GM23338 (cell line): Measurements from ENCODE around the gene LNX1. TPM values are rescaled to one million over a fixed set of nuclear protein-coding genes. Genes with fewer than 3 reads are reported as not detected.

Experiments
- ATAC-seq: fragments of 200-7000 bp; cut with Tn5 transposase; 3 replicates; pipeline ENCODE4 v1.9.1; 2020
- DNase-seq: peaks from one replicate; pipeline ENCODE4 v3.0.0-alpha.2; 2015; ENCODE audit warnings: low spot score
- H2AFZ ChIP-seq: fragments of 200-600 bp; sonication (generic); 2 replicates; pipeline ENCODE4 v1.8.0; 2016; ENCODE audit warnings: antibody characterized with exemption, mild to moderate bottlenecking, moderate library complexity
- H3F3A ChIP-seq: fragments of 200-600 bp; sonication (generic); replicated peaks from 2 replicates; pipeline ENCODE4 v1.8.0; 2017; ENCODE audit warnings: antibody characterized with exemption, mixed run types, low read depth
- H3K27ac ChIP-seq: fragments of 200-600 bp; sonication (generic); 2 replicates; pipeline ENCODE4 v1.6.1; 2016; ENCODE audit warnings: low read depth
- H3K27me3 ChIP-seq: fragments of 200-600 bp; sonication (generic); 2 replicates; pipeline ENCODE4 v1.8.0; 2016; ENCODE audit warnings: mild to moderate bottlenecking, mixed run types, moderate library complexity; ENCODE audit not compliant: insufficient read depth
- H3K36me3 ChIP-seq: fragments of 200-600 bp; sonication (generic); 2 replicates; pipeline ENCODE4 v1.8.0; 2016; ENCODE audit warnings: mild to moderate bottlenecking; ENCODE audit not compliant: insufficient read depth
- H3K4me1 ChIP-seq: fragments of 200-600 bp; sonication (generic); 2 replicates; pipeline ENCODE4 v1.8.0; 2016; ENCODE audit warnings: mild to moderate bottlenecking, moderate library complexity; ENCODE audit not compliant: insufficient read depth
- H3K4me2 ChIP-seq: fragments of 200-600 bp; sonication (generic); 2 replicates; pipeline ENCODE4 v1.7.1; 2017; ENCODE audit warnings: mixed run types
- H3K4me3 ChIP-seq: fragments of 200-600 bp; sonication (generic); 2 replicates; pipeline ENCODE4 v1.6.1; 2016; ENCODE audit warnings: mixed run types
- H3K79me2 ChIP-seq: fragments of 200-600 bp; sonication (generic); replicated peaks from 2 replicates; pipeline ENCODE4 v1.8.0; 2017; ENCODE audit warnings: mild to moderate bottlenecking; ENCODE audit not compliant: insufficient read depth
- H3K9me2 ChIP-seq: fragments of 200-600 bp; sonication (generic); 2 replicates; pipeline ENCODE4 v1.8.0; 2017; ENCODE audit not compliant: insufficient read depth
- H4K20me1 ChIP-seq: fragments of 200-600 bp; sonication (generic); replicated peaks from 2 replicates; pipeline ENCODE4 v1.8.0; 2017; ENCODE audit warnings: mild to moderate bottlenecking; ENCODE audit not compliant: insufficient read depth
- H3K27ac Mint-ChIP-seq: 2 replicates; pipeline ENCODE4 v1.8.0; 2020; ENCODE audit warnings: inconsistent platforms, mild to moderate bottlenecking, moderate library complexity, mixed read lengths
- H3K27me3 Mint-ChIP-seq: 3 replicates; pipeline ENCODE4 v1.8.0; 2022; ENCODE audit warnings: low read depth, mild to moderate bottlenecking, moderate library complexity, mixed read lengths, inconsistent platforms; ENCODE audit not compliant: insufficient read depth, poor library complexity
- H3K36me3 Mint-ChIP-seq: 3 replicates; pipeline ENCODE4 v1.8.0; 2021; ENCODE audit warnings: low read depth, mild to moderate bottlenecking, inconsistent platforms, moderate library complexity, mixed read lengths
- H3K4me1 Mint-ChIP-seq: 3 replicates; pipeline ENCODE4 v1.8.0; 2020; ENCODE audit warnings: mild to moderate bottlenecking, inconsistent platforms, mixed read lengths
- H3K4me3 Mint-ChIP-seq: 3 replicates; pipeline ENCODE4 v1.8.0; 2021; ENCODE audit warnings: moderate library complexity, mild to moderate bottlenecking, inconsistent platforms, mixed read lengths
- H3K9me3 Mint-ChIP-seq: 3 replicates; pipeline ENCODE4 v1.8.0; 2020; ENCODE audit warnings: moderate library complexity, mild to moderate bottlenecking, inconsistent platforms, mixed read lengths
- CREB1 ChIP-seq: fragments of 250-450 bp; sonication (Bioruptor Pico); IDR thresholded peaks from 2 replicates; pipeline ENCODE4 v1.5.0; 2020; ENCODE audit warnings: low read depth, mild to moderate bottlenecking, moderate library complexity
- EZH2 ChIP-seq: fragments of 200-600 bp; sonication (generic); IDR thresholded peaks from one replicate; pipeline ENCODE4 v1.8.0; 2017; ENCODE audit warnings: antibody characterized with exemption, mild to moderate bottlenecking, low read depth; ENCODE audit not compliant: unreplicated experiment
- EZH2phosphoT487 ChIP-seq: fragments of 200-600 bp; sonication (generic); IDR thresholded peaks from one replicate; pipeline ENCODE4 v1.8.1; 2018; ENCODE audit warnings: antibody characterized with exemption; ENCODE audit not compliant: unreplicated experiment
- NANOG ChIP-seq: IDR thresholded peaks from 2 replicates; pipeline ENCODE4 v1.6.1; 2016; ENCODE audit warnings: antibody characterized with exemption, borderline replicate concordance
- POLR2AphosphoS5 ChIP-seq: IDR thresholded peaks from 2 replicates; pipeline ENCODE4 v1.6.1; 2016; ENCODE audit warnings: antibody characterized with exemption, low read depth
- ZNF331 ChIP-seq: fragments of 250-450 bp; sonication (Bioruptor Pico); IDR thresholded peaks from 2 replicates; pipeline ENCODE4 v1.5.0; 2020; ENCODE audit warnings: low read depth, mild to moderate bottlenecking, moderate library complexity
- polyA plus RNA-seq: library from polyadenylated mRNA; unstranded; fragments of >200 nt; fragmentation: Nextera tagmentation; extraction: Ambion mirVana; gene quantifications from 2 replicates; pipeline ENCODE4 v1.2.1, GENCODE V29; 2016
- total RNA-seq: library from RNA; depleted of rRNA; stranded (reverse); fragments of >200 nt; shearing (Covaris generic); gene quantifications from 2 replicates; pipeline ENCODE4 v1.2.3, GENCODE V29; 2014
- TF ChIP-seq, protein P1 (sequence below), 2 experiments: fragments of 200-600 bp in 1 of 2; sonication (generic) in 1 of 2; conservative IDR thresholded peaks; 2 replicates each; pipeline versions ENCODE4 v1.5.1 to v1.6.1; 2016 to 2017; ENCODE audit warnings: antibody characterized with exemption in 2 of 2, low read depth in 2 of 2, mild to moderate bottlenecking in 2 of 2, moderate library complexity in 1 of 2
- TF ChIP-seq, protein P2 (sequence below): fragments of 250-450 bp; sonication (Bioruptor Pico); IDR thresholded peaks from 2 replicates; pipeline ENCODE4 v1.5.0; 2020; ENCODE audit warnings: mild to moderate bottlenecking, moderate library complexity
- TF ChIP-seq, protein P3 (sequence below): IDR thresholded peaks from 2 replicates; pipeline ENCODE4 v1.6.1; 2016; ENCODE audit warnings: antibody characterized with exemption

The LNX1 gene
- total and polyA plus RNA-seq, 2 experiments from 2014 or later = 5.4 to 6.4 TPM

DNA sequence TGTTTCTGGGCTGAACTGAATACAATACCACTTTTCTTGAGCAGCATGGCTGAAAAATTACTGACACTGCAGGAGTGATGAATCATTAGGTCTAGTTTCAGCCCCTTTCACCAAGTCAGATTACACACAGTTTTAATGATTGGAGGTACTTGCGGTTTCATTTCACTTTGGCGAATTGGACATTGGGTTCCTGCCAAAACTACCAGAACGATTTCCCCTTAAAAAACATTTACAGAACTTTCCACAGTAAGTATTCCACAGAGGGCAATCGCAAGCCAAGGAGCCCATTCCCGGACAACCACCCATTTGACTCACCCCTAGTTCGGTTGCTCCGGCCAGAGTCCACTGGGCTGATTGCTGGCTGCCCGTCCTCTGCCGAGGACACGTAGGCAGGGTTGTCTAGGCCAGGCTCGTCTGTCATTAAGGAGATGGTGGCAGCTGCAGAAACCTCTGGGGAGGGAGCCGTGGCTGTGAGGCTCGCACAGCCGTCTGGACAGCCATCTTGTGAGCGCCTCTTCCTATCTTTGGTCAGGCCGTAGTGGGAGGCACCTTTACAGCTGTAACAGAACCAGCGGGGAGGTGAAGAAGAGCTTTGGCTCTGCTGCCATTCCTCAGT is 83.5 kb downstream of the LNX1 start (continued):
- TF ChIP-seq, protein P1, sequence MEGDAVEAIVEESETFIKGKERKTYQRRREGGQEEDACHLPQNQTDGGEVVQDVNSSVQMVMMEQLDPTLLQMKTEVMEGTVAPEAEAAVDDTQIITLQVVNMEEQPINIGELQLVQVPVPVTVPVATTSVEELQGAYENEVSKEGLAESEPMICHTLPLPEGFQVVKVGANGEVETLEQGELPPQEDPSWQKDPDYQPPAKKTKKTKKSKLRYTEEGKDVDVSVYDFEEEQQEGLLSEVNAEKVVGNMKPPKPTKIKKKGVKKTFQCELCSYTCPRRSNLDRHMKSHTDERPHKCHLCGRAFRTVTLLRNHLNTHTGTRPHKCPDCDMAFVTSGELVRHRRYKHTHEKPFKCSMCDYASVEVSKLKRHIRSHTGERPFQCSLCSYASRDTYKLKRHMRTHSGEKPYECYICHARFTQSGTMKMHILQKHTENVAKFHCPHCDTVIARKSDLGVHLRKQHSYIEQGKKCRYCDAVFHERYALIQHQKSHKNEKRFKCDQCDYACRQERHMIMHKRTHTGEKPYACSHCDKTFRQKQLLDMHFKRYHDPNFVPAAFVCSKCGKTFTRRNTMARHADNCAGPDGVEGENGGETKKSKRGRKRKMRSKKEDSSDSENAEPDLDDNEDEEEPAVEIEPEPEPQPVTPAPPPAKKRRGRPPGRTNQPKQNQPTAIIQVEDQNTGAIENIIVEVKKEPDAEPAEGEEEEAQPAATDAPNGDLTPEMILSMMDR (conservative IDR thresholded peaks at IDR 0.05; ENCODE audit: low read depth in 2 of 2) = no peak
- TF ChIP-seq EZH2 = no peak
- TF ChIP-seq NANOG = no peak
- TF ChIP-seq CREB1 = no peak

DNA sequence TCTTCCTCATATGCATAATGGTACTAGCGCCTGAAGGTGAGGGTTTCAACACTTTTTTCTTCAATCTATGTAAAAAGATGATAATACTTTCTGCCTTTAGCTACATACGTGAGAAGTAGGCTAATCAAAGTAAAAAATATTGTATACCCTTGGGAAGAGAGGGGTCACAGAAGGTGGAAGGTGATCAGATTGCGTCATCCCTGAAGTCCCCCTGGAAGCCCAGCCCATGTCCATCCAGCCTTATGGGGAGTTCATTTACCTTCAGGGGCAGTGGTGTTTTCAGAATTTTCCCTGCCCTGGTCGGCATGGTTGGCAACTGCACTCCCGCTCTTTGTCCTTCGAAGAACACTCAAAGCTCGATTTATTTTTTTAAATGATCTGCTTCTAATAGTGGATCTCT is 84.2 kb downstream of the LNX1 start:
- no peak for ATAC-seq
- Histone ChIP-seq H3K27me3 (no peaks in the 10 kb centered on the region), H2AFZ (no peak overlapping the region), H3K79me2 (no peaks in the 10 kb centered on the region), H3F3A (no peaks in the 10 kb centered on the region), H3K4me3 (no peak overlapping the region), H3K9me2 (0 out of 2 replicates have a peak, but pooled peaks cover 5% of the 10 kb centered on the region), H3K36me3 (no peaks in the 10 kb centered on the region), H3K27ac (no peak overlapping the region), H4K20me1 (no peaks in the 10 kb centered on the region), H3K4me1 (no peaks in the 10 kb centered on the region), H3K4me2 (no peak overlapping the region)
- DNase-seq = no peak
- Mint-ChIP-seq H3K4me3 (no peak overlapping the region), H3K27ac (no peak overlapping the region), H3K27me3 (no peaks in the 10 kb centered on the region), H3K4me1 (no peaks in the 10 kb centered on the region), H3K36me3 (no peaks in the 10 kb centered on the region), H3K9me3 (no peaks in the 10 kb centered on the region)
- TF ChIP-seq ZNF331 (CRISPR knock-in tag) = no peak
- TF ChIP-seq, protein P2, sequence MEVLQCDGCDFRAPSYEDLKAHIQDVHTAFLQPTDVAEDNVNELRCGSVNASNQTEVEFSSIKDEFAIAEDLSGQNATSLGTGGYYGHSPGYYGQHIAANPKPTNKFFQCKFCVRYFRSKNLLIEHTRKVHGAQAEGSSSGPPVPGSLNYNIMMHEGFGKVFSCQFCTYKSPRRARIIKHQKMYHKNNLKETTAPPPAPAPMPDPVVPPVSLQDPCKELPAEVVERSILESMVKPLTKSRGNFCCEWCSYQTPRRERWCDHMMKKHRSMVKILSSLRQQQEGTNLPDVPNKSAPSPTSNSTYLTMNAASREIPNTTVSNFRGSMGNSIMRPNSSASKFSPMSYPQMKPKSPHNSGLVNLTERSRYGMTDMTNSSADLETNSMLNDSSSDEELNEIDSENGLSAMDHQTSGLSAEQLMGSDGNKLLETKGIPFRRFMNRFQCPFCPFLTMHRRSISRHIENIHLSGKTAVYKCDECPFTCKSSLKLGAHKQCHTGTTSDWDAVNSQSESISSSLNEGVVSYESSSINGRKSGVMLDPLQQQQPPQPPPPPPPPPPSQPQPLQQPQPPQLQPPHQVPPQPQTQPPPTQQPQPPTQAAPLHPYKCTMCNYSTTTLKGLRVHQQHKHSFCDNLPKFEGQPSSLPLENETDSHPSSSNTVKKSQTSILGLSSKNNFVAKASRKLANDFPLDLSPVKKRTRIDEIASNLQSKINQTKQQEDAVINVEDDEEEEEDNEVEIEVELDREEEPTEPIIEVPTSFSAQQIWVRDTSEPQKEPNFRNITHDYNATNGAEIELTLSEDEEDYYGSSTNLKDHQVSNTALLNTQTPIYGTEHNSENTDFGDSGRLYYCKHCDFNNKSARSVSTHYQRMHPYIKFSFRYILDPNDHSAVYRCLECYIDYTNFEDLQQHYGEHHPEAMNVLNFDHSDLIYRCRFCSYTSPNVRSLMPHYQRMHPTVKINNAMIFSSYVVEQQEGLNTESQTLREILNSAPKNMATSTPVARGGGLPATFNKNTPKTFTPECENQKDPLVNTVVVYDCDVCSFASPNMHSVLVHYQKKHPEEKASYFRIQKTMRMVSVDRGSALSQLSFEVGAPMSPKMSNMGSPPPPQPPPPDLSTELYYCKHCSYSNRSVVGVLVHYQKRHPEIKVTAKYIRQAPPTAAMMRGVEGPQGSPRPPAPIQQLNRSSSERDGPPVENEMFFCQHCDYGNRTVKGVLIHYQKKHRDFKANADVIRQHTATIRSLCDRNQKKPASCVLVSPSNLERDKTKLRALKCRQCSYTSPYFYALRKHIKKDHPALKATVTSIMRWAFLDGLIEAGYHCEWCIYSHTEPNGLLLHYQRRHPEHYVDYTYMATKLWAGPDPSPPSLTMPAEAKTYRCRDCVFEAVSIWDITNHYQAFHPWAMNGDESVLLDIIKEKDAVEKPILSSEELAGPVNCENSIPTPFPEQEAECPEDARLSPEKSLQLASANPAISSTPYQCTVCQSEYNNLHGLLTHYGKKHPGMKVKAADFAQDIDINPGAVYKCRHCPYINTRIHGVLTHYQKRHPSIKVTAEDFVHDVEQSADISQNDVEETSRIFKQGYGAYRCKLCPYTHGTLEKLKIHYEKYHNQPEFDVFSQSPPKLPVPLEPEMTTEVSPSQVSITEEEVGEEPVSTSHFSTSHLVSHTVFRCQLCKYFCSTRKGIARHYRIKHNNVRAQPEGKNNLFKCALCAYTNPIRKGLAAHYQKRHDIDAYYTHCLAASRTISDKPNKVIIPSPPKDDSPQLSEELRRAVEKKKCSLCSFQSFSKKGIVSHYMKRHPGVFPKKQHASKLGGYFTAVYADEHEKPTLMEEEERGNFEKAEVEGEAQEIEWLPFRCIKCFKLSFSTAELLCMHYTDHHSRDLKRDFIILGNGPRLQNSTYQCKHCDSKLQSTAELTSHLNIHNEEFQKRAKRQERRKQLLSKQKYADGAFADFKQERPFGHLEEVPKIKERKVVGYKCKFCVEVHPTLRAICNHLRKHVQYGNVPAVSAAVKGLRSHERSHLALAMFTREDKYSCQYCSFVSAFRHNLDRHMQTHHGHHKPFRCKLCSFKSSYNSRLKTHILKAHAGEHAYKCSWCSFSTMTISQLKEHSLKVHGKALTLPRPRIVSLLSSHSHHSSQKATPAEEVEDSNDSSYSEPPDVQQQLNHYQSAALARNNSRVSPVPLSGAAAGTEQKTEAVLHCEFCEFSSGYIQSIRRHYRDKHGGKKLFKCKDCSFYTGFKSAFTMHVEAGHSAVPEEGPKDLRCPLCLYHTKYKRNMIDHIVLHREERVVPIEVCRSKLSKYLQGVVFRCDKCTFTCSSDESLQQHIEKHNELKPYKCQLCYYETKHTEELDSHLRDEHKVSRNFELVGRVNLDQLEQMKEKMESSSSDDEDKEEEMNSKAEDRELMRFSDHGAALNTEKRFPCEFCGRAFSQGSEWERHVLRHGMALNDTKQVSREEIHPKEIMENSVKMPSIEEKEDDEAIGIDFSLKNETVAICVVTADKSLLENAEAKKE = no peak
- TF ChIP-seq, protein P3, sequence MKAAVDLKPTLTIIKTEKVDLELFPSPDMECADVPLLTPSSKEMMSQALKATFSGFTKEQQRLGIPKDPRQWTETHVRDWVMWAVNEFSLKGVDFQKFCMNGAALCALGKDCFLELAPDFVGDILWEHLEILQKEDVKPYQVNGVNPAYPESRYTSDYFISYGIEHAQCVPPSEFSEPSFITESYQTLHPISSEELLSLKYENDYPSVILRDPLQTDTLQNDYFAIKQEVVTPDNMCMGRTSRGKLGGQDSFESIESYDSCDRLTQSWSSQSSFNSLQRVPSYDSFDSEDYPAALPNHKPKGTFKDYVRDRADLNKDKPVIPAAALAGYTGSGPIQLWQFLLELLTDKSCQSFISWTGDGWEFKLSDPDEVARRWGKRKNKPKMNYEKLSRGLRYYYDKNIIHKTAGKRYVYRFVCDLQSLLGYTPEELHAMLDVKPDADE = no peak
- TF ChIP-seq POLR2AphosphoS5 = no peak
- TF ChIP-seq, protein P1 (conservative IDR thresholded peaks at IDR 0.05; ENCODE audit: low read depth in 2 of 2) = no peak
- no peak for TF ChIP-seq NANOG
- TF ChIP-seq CREB1 = no peak
- no peak for TF ChIP-seq EZH2phosphoT487
